ENCODE data around the gene KYNU.

Gene KYNU

GRCh38 chr2:143075711-143076110, 198.2 kb downstream of the KYNU start:
- H3K9me2 ChIP-seq (ENCODE audit: low read depth, low read length) = no peaks in the 10 kb centered on the region
- no peaks in the 10 kb centered on the region for H3K4me1 ChIP-seq (ENCODE audit: insufficient read depth, low read length, severe bottlenecking)
- no peak overlapping the region for H3K9ac ChIP-seq (ENCODE audit: low read length)
- H2AFZ ChIP-seq (ENCODE audit: low read length) = no peak overlapping the region
- no peaks in the 10 kb centered on the region for H3F3A ChIP-seq (ENCODE audit: insufficient read depth, low read length)
- H3K79me2 ChIP-seq (ENCODE audit: insufficient read depth, low read length) = no peaks in the 10 kb centered on the region
- H3K4me2 ChIP-seq (ENCODE audit: low read length) = no peak overlapping the region
- no peak for TF ChIP-seq CTCF (IDR thresholded peaks at IDR 0.05; ENCODE audit: low read length)
- no peak for TF ChIP-seq EZH2 (IDR thresholded peaks at IDR 0.05; ENCODE audit: borderline replicate concordance, low read length)
- no peak overlapping the region for H3K4me3 ChIP-seq (ENCODE audit: low read depth, low read length, poor library complexity, severe bottlenecking)
- no peaks in the 10 kb centered on the region for H4K20me1 ChIP-seq (ENCODE audit: insufficient read depth, low read length)
- H3K27ac ChIP-seq (ENCODE audit: low read depth, low read length, poor library complexity, severe bottlenecking) = no peak overlapping the region
- H3K9me3 ChIP-seq (ENCODE audit: low read length) = no peaks in the 10 kb centered on the region
- H3K36me3 ChIP-seq (ENCODE audit: insufficient read depth, low read length) = no peaks in the 10 kb centered on the region
- H3K27me3 ChIP-seq (ENCODE audit: insufficient read depth, low read length) = no peaks in the 10 kb centered on the region

DNA sequence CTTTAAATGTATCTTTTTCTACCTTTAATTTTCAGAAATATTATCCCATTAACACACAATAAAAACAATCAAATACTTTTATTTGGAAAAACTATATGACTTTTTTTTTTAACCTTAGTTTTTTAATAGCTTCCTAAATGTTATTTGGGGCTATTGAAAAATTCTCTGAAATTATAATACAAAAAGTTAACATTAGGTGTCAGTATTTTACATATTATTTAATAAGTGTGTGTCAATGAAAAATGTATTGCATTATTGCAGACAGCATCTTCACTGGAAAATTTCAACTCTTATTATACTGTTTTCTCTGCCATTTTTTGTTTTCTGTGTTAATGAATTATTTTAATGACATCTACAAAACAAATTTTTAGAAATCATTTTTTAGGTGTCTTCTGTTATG, 200.6 kb downstream of the KYNU start:
- Histone ChIP-seq H3K9me3 (ENCODE audit: low read length) (no peaks in the 10 kb centered on the region), H3K79me2 (ENCODE audit: insufficient read depth, low read length) (no peaks in the 10 kb centered on the region), H3F3A (ENCODE audit: insufficient read depth, low read length) (no peaks in the 10 kb centered on the region), H4K20me1 (ENCODE audit: insufficient read depth, low read length) (no peaks in the 10 kb centered on the region), H3K4me3 (ENCODE audit: low read depth, low read length, poor library complexity, severe bottlenecking) (no peak overlapping the region), H3K36me3 (ENCODE audit: insufficient read depth, low read length) (no peaks in the 10 kb centered on the region), H3K9me2 (ENCODE audit: low read depth, low read length) (no peaks in the 10 kb centered on the region), H3K27ac (ENCODE audit: low read depth, low read length, poor library complexity, severe bottlenecking) (no peak overlapping the region), H3K4me1 (ENCODE audit: insufficient read depth, low read length, severe bottlenecking) (no peaks in the 10 kb centered on the region), H3K9ac (ENCODE audit: low read length) (no peak overlapping the region), H3K4me2 (ENCODE audit: low read length) (no peak overlapping the region), H3K27me3 (ENCODE audit: insufficient read depth, low read length) (no peaks in the 10 kb centered on the region), H2AFZ (ENCODE audit: low read length) (no peak overlapping the region)
- TF ChIP-seq CTCF (IDR thresholded peaks at IDR 0.05; ENCODE audit: low read length) = no peak
- TF ChIP-seq EZH2 (IDR thresholded peaks at IDR 0.05; ENCODE audit: borderline replicate concordance, low read length) = no peak

DNA sequence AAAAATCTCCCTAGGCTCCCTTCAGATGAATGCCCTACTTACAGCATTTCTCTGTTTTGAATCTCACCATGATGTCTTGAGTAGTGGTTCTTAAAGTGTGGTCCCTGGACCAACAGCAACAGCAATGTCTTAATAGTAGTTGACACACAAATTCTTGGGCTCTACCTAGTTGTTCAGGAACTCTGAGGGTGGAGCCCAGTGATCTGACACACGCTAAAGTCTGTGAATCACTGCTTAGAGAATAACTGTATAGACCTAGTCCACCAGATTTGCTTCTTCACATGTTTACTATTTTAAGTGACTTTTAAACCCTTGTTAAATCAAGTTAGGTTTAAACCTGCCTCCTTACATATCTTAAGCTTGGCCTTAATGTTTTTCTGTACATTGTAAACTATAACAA, 204.2 kb downstream of the KYNU start:
- no peaks in the 10 kb centered on the region for H3K27me3 ChIP-seq (ENCODE audit: insufficient read depth, low read length)
- H3K79me2 ChIP-seq (ENCODE audit: insufficient read depth, low read length) = no peaks in the 10 kb centered on the region
- H3K9me3 ChIP-seq (ENCODE audit: low read length) = no peaks in the 10 kb centered on the region
- H3K9ac ChIP-seq (ENCODE audit: low read length) = no peak overlapping the region
- H4K20me1 ChIP-seq (ENCODE audit: insufficient read depth, low read length) = no peaks in the 10 kb centered on the region
- TF ChIP-seq EZH2 (IDR thresholded peaks at IDR 0.05; ENCODE audit: borderline replicate concordance, low read length) (no peak), CTCF (IDR thresholded peaks at IDR 0.05; ENCODE audit: low read length) (no peak)
- no peak overlapping the region for H3K4me3 ChIP-seq (ENCODE audit: low read depth, low read length, poor library complexity, severe bottlenecking)
- H3K4me1 ChIP-seq (ENCODE audit: insufficient read depth, low read length, severe bottlenecking) = no peaks in the 10 kb centered on the region
- no peak overlapping the region for H2AFZ ChIP-seq (ENCODE audit: low read length)
- no peak overlapping the region for H3K4me2 ChIP-seq (ENCODE audit: low read length)
- no peak overlapping the region for H3K27ac ChIP-seq (ENCODE audit: low read depth, low read length, poor library complexity, severe bottlenecking)
- H3F3A ChIP-seq (ENCODE audit: insufficient read depth, low read length) = no peaks in the 10 kb centered on the region
- H3K9me2 ChIP-seq (ENCODE audit: low read depth, low read length) = no peaks in the 10 kb centered on the region
- no peaks in the 10 kb centered on the region for H3K36me3 ChIP-seq (ENCODE audit: insufficient read depth, low read length)
